ENCODE data around the gene DDX42. TPM values are rescaled to one million over a fixed set of nuclear protein-coding genes. Genes with fewer than 3 reads are reported as not detected.

DDX42 gene
- total and polyA plus RNA-seq, 9 of the 15 experiments (the other 6 are each of a cell fraction or from before 2014, with no cell fraction given) = 16.5 to 149 (median 87.6) TPM

DNA sequence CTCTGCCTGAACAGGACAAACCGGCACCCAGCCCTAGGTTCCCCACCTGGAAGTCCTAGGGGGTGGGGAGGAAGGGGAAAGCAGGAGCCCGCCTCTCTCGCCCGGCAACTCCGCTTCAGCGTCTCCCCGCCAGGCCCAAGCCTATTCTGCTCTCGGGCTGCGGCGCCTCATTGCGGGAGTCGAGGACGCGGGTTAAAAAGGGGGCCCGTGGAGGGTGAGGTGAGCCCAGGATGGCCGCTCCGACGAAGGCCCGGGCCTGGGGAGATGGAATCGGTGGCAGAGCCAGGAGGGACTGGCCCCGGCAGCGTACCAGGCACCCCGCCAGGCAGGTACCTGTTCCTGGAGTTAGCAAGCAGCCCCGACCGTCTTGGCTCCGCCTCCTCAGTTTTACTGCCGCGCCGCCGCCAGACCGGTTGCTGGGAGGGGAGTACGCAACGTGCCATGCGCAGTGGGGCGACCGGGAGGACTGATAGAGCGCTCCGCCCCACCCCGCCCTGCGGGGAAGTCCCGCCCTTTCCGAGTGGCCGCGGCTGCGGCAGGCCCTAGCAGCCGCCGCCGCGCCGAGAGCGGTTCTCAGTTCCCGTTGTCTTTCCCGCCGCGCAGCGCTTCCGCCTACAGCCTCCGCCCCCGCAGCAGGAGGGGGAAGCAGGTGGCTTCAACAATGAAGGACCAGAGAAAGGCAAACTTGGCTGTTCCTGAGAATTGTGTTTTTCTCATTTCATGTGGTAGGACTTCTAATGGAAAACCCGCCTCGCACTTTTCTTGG is 32.4 kb upstream of the DDX42 start, which contains the start of gene STRADA (continued):
- TF ChIP-seq VEZF1 (CRISPR knock-in tag; IDR thresholded peaks at IDR 0.05) = peak; percentile 56
- TF ChIP-seq CREM (IDR thresholded peaks at IDR 0.05; ENCODE audit: low read depth) = peak; percentile 16; the same call in 1 of the 2 replicates
- TF ChIP-seq ZBTB2 (IDR thresholded peaks at IDR 0.05) = peak; percentile 47; the same call in 1 of the 2 replicates
- TF ChIP-seq JUN (IDR thresholded peaks at IDR 0.05; ENCODE audit: borderline replicate concordance, low read depth, low read length) = 0 out of 2 replicates have a peak, but pooled peaks have one; percentile 22
- no peak; the same call in 1 of the 2 replicates for TF ChIP-seq JUN (CRISPR knock-in tag; IDR thresholded peaks at IDR 0.05; ENCODE audit: borderline replicate concordance)
- TF ChIP-seq, protein P1, sequence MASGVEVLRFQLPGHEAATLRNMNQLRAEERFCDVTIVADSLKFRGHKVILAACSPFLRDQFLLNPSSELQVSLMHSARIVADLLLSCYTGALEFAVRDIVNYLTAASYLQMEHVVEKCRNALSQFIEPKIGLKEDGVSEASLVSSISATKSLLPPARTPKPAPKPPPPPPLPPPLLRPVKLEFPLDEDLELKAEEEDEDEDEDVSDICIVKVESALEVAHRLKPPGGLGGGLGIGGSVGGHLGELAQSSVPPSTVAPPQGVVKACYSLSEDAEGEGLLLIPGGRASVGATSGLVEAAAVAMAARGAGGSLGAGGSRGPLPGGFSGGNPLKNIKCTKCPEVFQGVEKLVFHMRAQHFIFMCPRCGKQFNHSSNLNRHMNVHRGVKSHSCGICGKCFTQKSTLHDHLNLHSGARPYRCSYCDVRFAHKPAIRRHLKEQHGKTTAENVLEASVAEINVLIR (CRISPR knock-in tag; IDR thresholded peaks at IDR 0.05) = no peak
- peak; percentile 78 for TF ChIP-seq RBM25 (IDR thresholded peaks at IDR 0.05; ENCODE audit: low read depth, low read length, severe bottlenecking)
- no peak for TF ChIP-seq PTTG1 (tag; IDR thresholded peaks at IDR 0.05; ENCODE audit: low read depth)
- TF ChIP-seq, protein P2, sequence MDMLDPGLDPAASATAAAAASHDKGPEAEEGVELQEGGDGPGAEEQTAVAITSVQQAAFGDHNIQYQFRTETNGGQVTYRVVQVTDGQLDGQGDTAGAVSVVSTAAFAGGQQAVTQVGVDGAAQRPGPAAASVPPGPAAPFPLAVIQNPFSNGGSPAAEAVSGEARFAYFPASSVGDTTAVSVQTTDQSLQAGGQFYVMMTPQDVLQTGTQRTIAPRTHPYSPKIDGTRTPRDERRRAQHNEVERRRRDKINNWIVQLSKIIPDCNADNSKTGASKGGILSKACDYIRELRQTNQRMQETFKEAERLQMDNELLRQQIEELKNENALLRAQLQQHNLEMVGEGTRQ (CRISPR knock-in tag; IDR thresholded peaks at IDR 0.05) = no peak
- TF ChIP-seq ZNF707 (CRISPR knock-in tag; conservative IDR thresholded peaks at IDR 0.05) = no peak
- 0 out of 2 replicates have a peak, but pooled peaks have one; percentile 51 for TF ChIP-seq SMAD4 (CRISPR knock-in tag; conservative IDR thresholded peaks at IDR 0.05)
- TF ChIP-seq SUPT5H (IDR thresholded peaks at IDR 0.05) = peak; percentile 85
- peak; percentile 96 for TF ChIP-seq RBM22 (IDR thresholded peaks at IDR 0.05; ENCODE audit: low read depth, low read length, poor library complexity, severe bottlenecking)
- TF ChIP-seq PURB (CRISPR knock-in tag; IDR thresholded peaks at IDR 0.05; ENCODE audit: low read depth) = no peak
- TF ChIP-seq MAFK (IDR thresholded peaks at IDR 0.05; ENCODE audit: low read length) = no peak
- 0 out of 2 replicates have a peak, but pooled peaks have one; percentile 67 for TF ChIP-seq ZNF830 (CRISPR knock-in tag; IDR thresholded peaks at IDR 0.05)
- TF ChIP-seq KDM4B (IDR thresholded peaks at IDR 0.05; ENCODE audit: borderline replicate concordance in 2 of 2, low read depth in 1 of 2) = no peak
- TF ChIP-seq, protein P3, sequence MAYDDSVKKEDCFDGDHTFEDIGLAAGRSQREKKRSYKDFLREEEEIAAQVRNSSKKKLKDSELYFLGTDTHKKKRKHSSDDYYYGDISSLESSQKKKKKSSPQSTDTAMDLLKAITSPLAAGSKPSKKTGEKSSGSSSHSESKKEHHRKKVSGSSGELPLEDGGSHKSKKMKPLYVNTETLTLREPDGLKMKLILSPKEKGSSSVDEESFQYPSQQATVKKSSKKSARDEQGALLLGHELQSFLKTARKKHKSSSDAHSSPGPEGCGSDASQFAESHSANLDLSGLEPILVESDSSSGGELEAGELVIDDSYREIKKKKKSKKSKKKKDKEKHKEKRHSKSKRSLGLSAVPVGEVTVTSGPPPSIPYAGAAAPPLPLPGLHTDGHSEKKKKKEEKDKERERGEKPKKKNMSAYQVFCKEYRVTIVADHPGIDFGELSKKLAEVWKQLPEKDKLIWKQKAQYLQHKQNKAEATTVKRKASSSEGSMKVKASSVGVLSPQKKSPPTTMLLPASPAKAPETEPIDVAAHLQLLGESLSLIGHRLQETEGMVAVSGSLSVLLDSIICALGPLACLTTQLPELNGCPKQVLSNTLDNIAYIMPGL (CRISPR knock-in tag; IDR thresholded peaks at IDR 0.05) = peak; percentile 56; the same call in 1 of the 2 replicates
